HG02759 (cell line): ENCODE results near the gene NOL3.
"Not testable (repeated sequence)": the region's sequence is repeated elsewhere in the genome, so short reads cannot be mapped to it uniquely, and the experiment has no call there.

Experiments
- ATAC-seq: cut with Tn5 transposase; IDR thresholded peaks from one replicate; pipeline ENCODE4 v1.9.1; 2021; ENCODE audit warnings: mild to moderate bottlenecking, moderate library complexity; ENCODE audit not compliant: unreplicated experiment

Gene NOL3

GRCh38 chr16:67170168-67170948, at the start of gene NOL3:
NOL3 (plus strand) TSS chr16:67170538.
- peak; percentile 52 for ATAC-seq

GRCh38 chr16:67122799-67123198, 47.5 kb upstream of the NOL3 start:
- not testable (repeated sequence) for ATAC-seq

- no peak for ATAC-seq
Observed at GRCh38 chr16:67128417-67128816, 41.9 kb upstream of the NOL3 start.

- no peak for ATAC-seq
Observed at GRCh38 chr16:67128887-67129286, 41.5 kb upstream of the NOL3 start.

GRCh38 chr16:67129422-67129821, 40.9 kb upstream of the NOL3 start:
- ATAC-seq, result no peak

GRCh38 chr16:67137605-67138004, 32.7 kb upstream of the NOL3 start:
- no peak for ATAC-seq

- ATAC-seq, result no peak
Observed at GRCh38 chr16:67141391-67141790, 28.9 kb upstream of the NOL3 start.

GRCh38 chr16:67142342-67142741, 28.0 kb upstream of the NOL3 start:
- no peak for ATAC-seq

GRCh38 chr16:67144943-67145342, 25.4 kb upstream of the NOL3 start:
- ATAC-seq, result no peak

- ATAC-seq, result no peak
Observed at GRCh38 chr16:67145746-67146145, 24.6 kb upstream of the NOL3 start.

- ATAC-seq, result no peak
Observed at GRCh38 chr16:67146523-67147357, 23.6 kb upstream of the NOL3 start.

- no peak for ATAC-seq
Observed at GRCh38 chr16:67147437-67148140, 22.7 kb upstream of the NOL3 start.

GRCh38 chr16:67148221-67148620, 22.1 kb upstream of the NOL3 start:
- ATAC-seq, result no peak

GRCh38 chr16:67148656-67149275, 21.6 kb upstream of the NOL3 start:
- no peak for ATAC-seq

GRCh38 chr16:67149276-67150046, 20.9 kb upstream of the NOL3 start:
- ATAC-seq, result no peak

GRCh38 chr16:67150047-67150832, 20.1 kb upstream of the NOL3 start:
- peak; percentile 47 for ATAC-seq

- ATAC-seq, result peak; percentile 42
Observed at GRCh38 chr16:67150833-67151396, 19.4 kb upstream of the NOL3 start, which contains the start of gene B3GNT9. B3GNT9 (minus strand) TSS chr16:67150998; CDS start chr16:67150485, 513 bp downstream.

GRCh38 chr16:67151431-67152097, 18.8 kb upstream of the NOL3 start:
- no peak for ATAC-seq
